ENCODE data around the gene BOD1.

DNA sequence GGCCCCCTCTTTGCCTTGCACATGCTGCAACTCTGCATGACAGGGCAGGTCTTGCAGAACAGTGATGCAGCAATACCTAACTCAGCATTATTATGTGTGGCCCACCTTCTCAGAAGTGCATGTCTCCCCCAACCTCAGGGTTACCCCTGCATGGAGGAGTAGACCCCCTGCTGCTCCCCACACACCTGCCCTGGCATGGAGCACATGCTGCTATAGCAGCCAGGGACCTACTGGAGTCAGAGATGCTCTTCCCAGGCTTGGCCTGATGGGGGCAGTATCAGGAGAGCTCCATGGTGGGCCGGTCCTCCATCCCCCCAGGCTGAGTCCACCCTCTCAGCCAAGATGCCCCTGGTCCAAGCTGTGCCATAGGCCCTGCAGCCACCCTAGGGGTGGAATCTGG lies 13.2 kb upstream of the BOD1 start:
- TF ChIP-seq SUZ12 (IDR thresholded peaks at IDR 0.05; ENCODE audit: extremely low read depth, insufficient read depth, insufficient read length) (no peak), ZNF274 (IDR thresholded peaks at IDR 0.05; ENCODE audit: low read depth, low read length) (no peak)
